HepG2 (cell line): ENCODE results near the gene RPL18. TPM values are rescaled to one million over a fixed set of nuclear protein-coding genes. Genes with fewer than 3 reads are reported as not detected.

Experiments
- BRF2 ChIP-seq: sonication (generic); formaldehyde crosslinking; IDR thresholded peaks from 2 replicates; pipeline ENCODE4 v1.8.1; 2022; ENCODE audit warnings: mild to moderate bottlenecking, missing genetic modification reagents
- HINFP ChIP-seq: sonication (generic); formaldehyde crosslinking; IDR thresholded peaks from 2 replicates; pipeline ENCODE4 v1.4.0; 2020; ENCODE audit warnings: low read depth, mild to moderate bottlenecking, missing genetic modification reagents
- HNRNPUL1 ChIP-seq: fragments of 200-400 bp; formaldehyde crosslinking; IDR thresholded peaks from 2 replicates; pipeline ENCODE4 v1.6.1; 2017; ENCODE audit warnings: low read depth, mild to moderate bottlenecking, low read length, moderate library complexity
- NR2F2 ChIP-seq: IDR thresholded peaks from 2 replicates; pipeline ENCODE4 v1.6.1; 2012; ENCODE audit warnings: low read depth, inconsistent platforms, borderline replicate concordance
- PBX3 ChIP-seq: sonication (generic); formaldehyde crosslinking; IDR thresholded peaks from 2 replicates; pipeline ENCODE4 v1.8.1; 2023; ENCODE audit warnings: missing genetic modification reagents, inconsistent platforms, borderline replicate concordance
- SALL2 ChIP-seq: sonication (generic); formaldehyde crosslinking; IDR thresholded peaks from 2 replicates; pipeline ENCODE4 v1.8.1; 2023; ENCODE audit warnings: mild to moderate bottlenecking, missing genetic modification reagents, inconsistent platforms
- STAT6 ChIP-seq: sonication (generic); formaldehyde crosslinking; IDR thresholded peaks from 2 replicates; pipeline ENCODE4 v1.4.0; 2020; ENCODE audit warnings: missing genetic modification reagents, mild to moderate bottlenecking, borderline replicate concordance
- ZFP36L2 ChIP-seq: sonication (generic); formaldehyde crosslinking; IDR thresholded peaks from 2 replicates; pipeline ENCODE4 v1.4.0; 2020; ENCODE audit warnings: missing genetic modification reagents
- ZMYM2 ChIP-seq: sonication (generic); formaldehyde crosslinking; IDR thresholded peaks from 2 replicates; pipeline ENCODE4 v1.8.0; 2022; ENCODE audit warnings: mild to moderate bottlenecking, missing genetic modification reagents
- ZNF143 ChIP-seq: sonication (generic); formaldehyde crosslinking; IDR thresholded peaks from 2 replicates; pipeline ENCODE4 v1.4.0; 2020; ENCODE audit warnings: missing genetic modification reagents
- ZNF318 ChIP-seq: sonication (generic); formaldehyde crosslinking; IDR thresholded peaks from 2 replicates; pipeline ENCODE4 v1.4.0; 2020; ENCODE audit warnings: mild to moderate bottlenecking, missing genetic modification reagents
- ZNF776 ChIP-seq: sonication (generic); formaldehyde crosslinking; IDR thresholded peaks from 2 replicates; pipeline ENCODE4 v1.4.0; 2020; ENCODE audit warnings: mild to moderate bottlenecking, missing genetic modification reagents
- ZSCAN12 ChIP-seq: sonication (generic); formaldehyde crosslinking; IDR thresholded peaks from 2 replicates; pipeline ENCODE4 v1.9.0; 2021; ENCODE audit warnings: mild to moderate bottlenecking, missing genetic modification reagents
- polyA plus RNA-seq, 8 experiments: library from polyadenylated mRNA; depleted of rRNA in 3 of 8; stranded (reverse) in 7 of 8; unstranded in 1 of 8; fragments of >200 nt; fragmentation: Illumina TruSeq in 4 of 8; extraction: Trizol in 4 of 8; gene quantifications; 2 replicates each; pipeline versions ENCODE4 v1.2.1 to v1.2.3, GENCODE V29; 2011 to 2016; ENCODE audit warnings: low read depth in 4 of 8, missing spikeins in 1 of 8, mixed read lengths in 1 of 8; ENCODE audit not compliant: insufficient read depth in 1 of 8
- total RNA-seq, 5 experiments: library from RNA; depleted of rRNA; stranded (reverse); fragments of >200 nt; fragmentation: Illumina TruSeq; extraction: Trizol; gene quantifications; 2 replicates each; pipeline ENCODE4 v1.2.3, GENCODE V29; 2016; ENCODE audit warnings: low read depth in 1 of 5

The RPL18 gene
- total and polyA plus RNA-seq, 2 of the 13 experiments (the other 11 are each of a cell fraction or from before 2014, with no cell fraction given): 1,485 to 1,639 TPM

- TF ChIP-seq STAT6 (CRISPR knock-in tag) (no peak), ZNF776 (no peak), ZNF143 (CRISPR knock-in tag) (peak; percentile 42; the same call in 1 of the 2 replicates), HNRNPUL1 (no peak), HINFP (peak; percentile 57; the same call in 1 of the 2 replicates), BRF2 (no peak), ZFP36L2 (CRISPR knock-in tag) (no peak), ZMYM2 (CRISPR knock-in tag) (peak; percentile 68; the same call in 1 of the 2 replicates), PBX3 (CRISPR knock-in tag) (no peak), SALL2 (CRISPR knock-in tag) (peak; percentile 47; the same call in 1 of the 2 replicates), ZSCAN12 (CRISPR knock-in tag) (no peak), NR2F2 (no peak), ZNF318 (CRISPR knock-in tag) (0 out of 2 replicates have a peak, but pooled peaks have one; percentile 41)
These were observed 15.7 kb upstream of the RPL18 start (continued) for GRCh38 chr19:48634424-48635262.
